Suprapubic skin (tissue), 3 donors: ENCODE measurements around the gene GABRR3.

Experiments used
- CTCF ChIP-seq, 2 donors: fragments of 200-600 bp in 1 of 2; fragments of 450-650 bp in 1 of 2; sonication (generic) in 1 of 2; IDR thresholded peaks; one replicate each; pipeline ENCODE4 v1.5.1; 2016 to 2019; ENCODE audit warnings: antibody characterized with exemption in 2 of 2, mild to moderate bottlenecking in 1 of 2, moderate library complexity in 1 of 2
- EP300 ChIP-seq: sonication (generic); formaldehyde crosslinking; IDR thresholded peaks from one replicate; pipeline ENCODE4 v1.6.1; 2017; ENCODE audit warnings: antibody characterized with exemption
- POLR2A ChIP-seq, 2 donors: fragments of 450-650 bp; IDR thresholded peaks; one replicate each; pipeline ENCODE4 v1.6.1; 2017; ENCODE audit warnings: antibody characterized with exemption in 2 of 2, mild to moderate bottlenecking in 2 of 2, moderate library complexity in 2 of 2

GRCh38 chr3:97952872-97953271 is 82.2 kb downstream of the GABRR3 start:
- TF ChIP-seq CTCF (IDR thresholded peaks at IDR 0.05) (no peak), EP300 (no peak), POLR2A (IDR thresholded peaks at IDR 0.05) (no peak)
